GM19193 (cell line): ENCODE measurements around the gene CAMSAP2.

Source experiments
- POLR2A ChIP-seq: IDR thresholded peaks from 4 replicates; pipeline ENCODE4 v1.6.1; 2011; ENCODE audit not compliant: insufficient read depth, insufficient read length; ENCODE audit errors: extremely low read depth

The CAMSAP2 gene, protein sequence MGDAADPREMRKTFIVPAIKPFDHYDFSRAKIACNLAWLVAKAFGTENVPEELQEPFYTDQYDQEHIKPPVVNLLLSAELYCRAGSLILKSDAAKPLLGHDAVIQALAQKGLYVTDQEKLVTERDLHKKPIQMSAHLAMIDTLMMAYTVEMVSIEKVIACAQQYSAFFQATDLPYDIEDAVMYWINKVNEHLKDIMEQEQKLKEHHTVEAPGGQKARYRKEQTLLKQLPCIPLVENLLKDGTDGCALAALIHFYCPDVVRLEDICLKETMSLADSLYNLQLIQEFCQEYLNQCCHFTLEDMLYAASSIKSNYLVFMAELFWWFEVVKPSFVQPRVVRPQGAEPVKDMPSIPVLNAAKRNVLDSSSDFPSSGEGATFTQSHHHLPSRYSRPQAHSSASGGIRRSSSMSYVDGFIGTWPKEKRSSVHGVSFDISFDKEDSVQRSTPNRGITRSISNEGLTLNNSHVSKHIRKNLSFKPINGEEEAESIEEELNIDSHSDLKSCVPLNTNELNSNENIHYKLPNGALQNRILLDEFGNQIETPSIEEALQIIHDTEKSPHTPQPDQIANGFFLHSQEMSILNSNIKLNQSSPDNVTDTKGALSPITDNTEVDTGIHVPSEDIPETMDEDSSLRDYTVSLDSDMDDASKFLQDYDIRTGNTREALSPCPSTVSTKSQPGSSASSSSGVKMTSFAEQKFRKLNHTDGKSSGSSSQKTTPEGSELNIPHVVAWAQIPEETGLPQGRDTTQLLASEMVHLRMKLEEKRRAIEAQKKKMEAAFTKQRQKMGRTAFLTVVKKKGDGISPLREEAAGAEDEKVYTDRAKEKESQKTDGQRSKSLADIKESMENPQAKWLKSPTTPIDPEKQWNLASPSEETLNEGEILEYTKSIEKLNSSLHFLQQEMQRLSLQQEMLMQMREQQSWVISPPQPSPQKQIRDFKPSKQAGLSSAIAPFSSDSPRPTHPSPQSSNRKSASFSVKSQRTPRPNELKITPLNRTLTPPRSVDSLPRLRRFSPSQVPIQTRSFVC (N-terminal part only)

DNA sequence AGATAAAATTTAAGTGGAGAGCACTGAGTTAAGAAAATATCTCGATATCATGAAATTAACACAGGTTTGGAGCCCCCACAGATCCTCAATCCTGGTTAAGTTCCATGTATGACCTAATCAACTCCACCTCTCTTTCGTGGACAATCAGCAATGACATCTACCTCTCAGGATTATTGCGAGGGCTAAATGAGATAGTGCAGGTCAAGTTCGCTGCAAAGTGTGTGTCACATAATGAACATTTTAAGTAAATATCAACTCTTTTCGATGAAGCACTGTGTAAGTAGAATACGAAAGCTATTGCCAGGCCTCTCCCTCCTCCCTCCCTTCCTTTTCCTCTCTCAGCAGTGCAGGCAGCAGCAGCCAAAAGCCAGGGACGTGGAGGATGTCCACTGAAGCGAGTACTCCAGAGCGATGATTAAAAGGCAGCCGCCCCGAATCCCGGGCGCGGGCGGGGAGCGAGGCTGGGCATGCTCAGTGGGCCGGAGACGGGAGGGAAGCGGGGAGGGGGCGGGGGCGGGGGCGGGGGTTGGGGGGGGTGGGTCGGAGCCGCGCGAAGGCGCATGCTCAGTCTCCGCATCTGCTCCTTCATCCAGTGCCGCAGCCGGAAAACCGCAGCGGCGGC, at the start of gene CAMSAP2:
Gene CAMSAP2, plus strand, starts transcription at position 567 of the 622 bp plus-strand sequence. CDS start 935 bp downstream, outside the sequence.
- TF ChIP-seq POLR2A, result no peak

DNA sequence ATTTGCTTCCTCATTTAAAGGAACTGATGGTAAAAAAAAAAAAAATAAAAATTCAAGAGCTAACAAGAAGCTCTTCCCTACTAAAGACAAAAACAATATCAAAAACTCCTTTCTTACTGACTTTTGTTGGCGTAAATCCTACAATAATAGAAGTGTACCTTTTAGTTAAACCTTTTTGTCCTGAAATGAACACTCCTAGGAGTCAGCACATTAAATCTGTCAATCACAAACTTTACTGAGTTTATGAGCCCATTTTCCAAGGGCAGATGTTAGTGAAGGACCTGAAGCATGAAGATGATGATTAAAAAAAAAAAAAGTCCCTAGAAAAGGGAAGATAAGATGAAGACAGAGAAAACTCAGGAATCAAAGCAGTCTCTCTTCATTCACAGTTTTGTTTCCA, 46.4 kb upstream of the CAMSAP2 start:
- no peak for TF ChIP-seq POLR2A

DNA sequence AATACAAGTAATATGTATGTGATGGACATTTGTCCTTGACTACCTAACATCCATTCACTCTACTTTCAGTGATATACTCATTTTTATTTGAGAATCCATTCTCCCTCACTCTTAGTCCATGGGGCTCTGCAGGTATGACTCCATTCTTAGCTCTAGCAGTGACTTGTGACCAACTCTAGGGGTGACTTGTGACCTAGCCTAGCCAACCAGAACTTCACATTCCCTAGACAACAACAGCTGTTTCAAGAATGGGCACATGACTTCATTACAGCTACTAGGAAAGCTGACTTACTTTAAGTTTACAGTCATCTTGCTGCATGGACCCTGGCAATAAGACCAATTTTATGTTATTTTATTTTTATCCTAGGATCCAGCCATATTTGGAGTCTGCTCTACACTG, 45.4 kb upstream of the CAMSAP2 start:
- no peak for TF ChIP-seq POLR2A

DNA sequence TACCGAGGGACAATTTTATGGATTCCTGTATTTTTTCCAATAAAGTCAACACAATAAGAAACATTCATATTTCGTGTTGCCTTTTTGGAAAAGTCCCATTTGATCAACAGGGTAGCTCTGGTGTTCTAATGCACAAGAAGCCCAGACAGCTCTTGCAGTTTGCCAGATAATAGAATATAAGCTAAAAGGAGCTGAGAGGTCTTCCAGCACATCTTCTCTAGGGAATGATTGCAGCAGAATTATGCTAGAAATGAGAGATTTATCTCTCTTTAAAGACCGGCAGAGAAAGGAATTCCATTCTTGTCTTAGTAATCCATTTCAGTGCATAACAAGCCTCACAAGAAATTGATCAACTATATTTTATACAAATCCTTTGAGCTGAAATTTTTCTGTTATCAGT, 44.0 kb upstream of the CAMSAP2 start:
- TF ChIP-seq POLR2A, result no peak

DNA sequence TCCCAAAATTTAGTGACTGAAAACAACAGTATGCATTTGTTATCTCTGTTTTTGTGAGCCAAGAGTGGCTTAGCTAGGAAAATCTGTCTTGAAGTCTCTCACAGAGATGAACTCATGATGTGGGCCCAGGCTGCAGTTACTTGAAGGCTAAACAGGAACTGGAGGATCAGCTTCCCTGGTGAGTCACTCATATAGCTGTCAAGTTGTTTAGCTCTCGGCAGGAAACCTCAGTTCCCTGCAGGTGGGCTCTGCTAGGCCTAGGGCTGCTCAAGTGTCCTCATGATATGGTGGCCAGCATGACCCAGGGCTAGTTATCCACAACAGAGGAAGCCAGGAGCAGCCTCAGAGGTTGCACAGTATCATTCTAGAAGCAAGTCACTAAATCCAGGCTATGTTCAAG, 38.8 kb upstream of the CAMSAP2 start:
- no peak for TF ChIP-seq POLR2A

DNA sequence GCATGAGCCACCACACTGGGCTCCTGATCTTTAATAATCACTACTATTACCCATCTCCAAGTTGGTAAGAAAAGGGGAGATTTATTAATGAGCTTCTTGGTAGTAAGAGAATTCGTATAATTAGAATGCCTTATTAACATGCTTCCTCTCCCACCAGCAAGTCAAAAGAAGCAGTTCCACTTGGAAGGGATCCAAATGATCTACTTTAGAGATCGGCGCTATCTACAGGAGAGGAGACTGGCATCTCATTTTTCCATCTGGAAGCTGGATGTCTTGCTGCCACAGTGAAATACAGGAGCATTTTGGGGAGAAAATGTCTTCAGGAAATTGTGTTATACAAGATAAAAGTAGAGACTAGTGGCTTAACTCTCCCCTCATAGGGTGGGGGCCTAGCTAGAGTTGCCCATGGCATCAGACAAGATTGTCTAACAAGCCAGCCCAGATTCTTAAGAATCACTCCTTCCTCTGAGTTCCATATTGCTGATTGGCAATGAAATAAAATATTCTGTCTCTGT, 33.6 kb upstream of the CAMSAP2 start:
- no peak for TF ChIP-seq POLR2A

DNA sequence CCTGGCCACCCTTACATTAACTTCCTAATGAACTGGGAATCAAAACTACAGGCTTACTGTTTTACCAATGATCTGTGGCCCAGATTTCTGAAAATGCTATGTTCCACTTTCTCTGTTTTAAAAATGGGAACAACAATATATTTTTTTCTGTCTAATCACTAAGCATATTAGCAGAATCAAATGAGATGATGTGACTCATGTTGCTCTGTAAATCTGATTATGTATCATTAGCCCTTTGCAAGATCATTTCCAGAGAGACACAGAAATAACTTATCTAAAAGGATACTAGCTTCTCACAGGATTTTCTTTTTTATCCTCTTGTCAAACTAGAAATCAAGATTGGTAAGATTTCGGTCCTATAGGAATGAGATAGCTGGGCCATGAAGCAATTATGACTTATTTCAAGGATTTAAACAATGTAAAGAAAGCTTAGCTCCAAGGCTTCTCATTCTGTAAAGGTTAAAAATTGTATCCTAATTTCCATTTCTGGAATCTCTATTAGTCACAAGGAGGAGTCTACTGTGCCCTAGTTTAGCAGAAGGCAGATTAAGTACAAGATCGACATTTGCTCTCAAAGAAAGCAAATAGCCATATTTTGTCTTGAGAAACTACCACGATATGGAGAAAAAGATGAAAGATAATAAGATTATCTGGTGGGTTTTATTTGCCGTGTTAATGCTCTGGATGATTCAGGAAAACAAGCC, 32.4 kb upstream of the CAMSAP2 start:
- no peak for TF ChIP-seq POLR2A

DNA sequence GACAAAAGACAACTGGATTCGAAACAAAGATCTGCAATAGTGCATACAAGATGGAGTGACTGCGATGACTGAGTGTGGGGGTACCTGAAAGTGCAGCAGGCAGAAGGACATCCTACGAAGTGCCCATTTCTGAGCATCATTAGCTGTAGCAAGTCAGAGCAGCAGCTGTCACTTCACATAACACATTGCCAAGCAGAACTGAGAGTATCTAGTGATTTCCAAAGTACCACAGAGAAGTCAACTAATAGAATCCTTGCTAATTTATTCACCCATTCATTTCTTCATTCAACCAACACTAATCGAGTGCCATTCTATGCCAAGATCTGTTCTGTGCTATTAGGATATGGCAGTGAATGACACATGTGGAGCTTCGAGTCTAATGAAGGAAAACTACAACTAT, 31.6 kb upstream of the CAMSAP2 start:
- TF ChIP-seq POLR2A, result no peak

DNA sequence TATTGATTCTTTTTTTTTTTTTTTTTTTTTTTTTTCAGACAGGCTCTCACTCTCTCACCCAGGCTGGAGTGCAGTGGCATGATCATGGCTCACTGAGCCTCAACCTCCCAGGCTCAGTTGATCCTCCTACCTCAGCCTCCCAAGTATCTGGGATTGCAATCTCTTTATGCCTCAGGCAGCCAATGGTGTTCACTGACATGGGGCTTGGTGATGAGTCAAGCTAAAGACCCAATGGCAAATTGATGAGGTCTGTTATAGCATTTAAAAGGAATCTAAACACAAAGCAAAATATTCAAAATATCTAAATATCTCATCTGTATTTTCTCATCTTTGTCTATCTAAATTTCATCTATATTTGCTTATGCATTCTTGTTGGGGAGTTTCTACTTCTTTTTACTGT, 30.5 kb upstream of the CAMSAP2 start:
- no peak for TF ChIP-seq POLR2A

DNA sequence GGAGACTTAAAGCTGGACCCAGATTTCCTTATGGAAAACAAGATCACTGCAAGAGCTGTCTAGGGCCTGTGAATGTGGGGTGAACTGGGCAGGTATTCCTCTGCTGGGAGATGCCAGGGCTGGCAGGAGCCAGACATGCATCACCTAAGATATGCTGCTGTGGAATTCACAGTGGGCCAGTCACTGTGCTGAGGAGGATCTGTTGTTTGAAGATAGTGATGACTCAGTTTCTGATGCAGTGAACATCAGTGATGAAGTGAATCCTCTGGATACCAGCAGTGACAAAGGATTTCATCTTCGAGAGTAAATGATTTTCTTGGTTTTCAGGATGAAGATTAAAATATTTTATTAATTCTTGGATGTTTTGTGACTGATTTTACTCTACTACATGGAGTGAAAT, 29.9 kb upstream of the CAMSAP2 start:
- TF ChIP-seq POLR2A, result no peak

DNA sequence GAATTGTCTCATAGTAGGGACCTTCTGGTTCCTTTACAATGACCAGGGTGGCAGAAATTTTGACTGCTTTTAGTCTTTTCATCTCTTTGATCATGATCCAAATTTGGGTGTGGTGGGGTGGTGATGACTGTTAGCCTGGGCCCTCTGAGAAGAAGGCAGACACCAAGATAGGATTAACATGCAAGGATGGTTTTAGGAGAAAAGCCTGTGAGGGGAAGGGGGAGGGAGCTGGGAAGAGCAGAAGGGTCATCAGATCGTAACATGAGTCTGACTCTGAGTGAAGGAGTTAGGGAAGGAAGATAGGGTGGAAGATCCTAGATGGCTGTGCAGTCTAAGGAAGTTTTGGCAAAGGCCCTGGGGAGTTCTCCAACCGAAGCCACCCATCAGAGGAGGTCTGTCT, 28.5 kb upstream of the CAMSAP2 start:
- no peak for TF ChIP-seq POLR2A

DNA sequence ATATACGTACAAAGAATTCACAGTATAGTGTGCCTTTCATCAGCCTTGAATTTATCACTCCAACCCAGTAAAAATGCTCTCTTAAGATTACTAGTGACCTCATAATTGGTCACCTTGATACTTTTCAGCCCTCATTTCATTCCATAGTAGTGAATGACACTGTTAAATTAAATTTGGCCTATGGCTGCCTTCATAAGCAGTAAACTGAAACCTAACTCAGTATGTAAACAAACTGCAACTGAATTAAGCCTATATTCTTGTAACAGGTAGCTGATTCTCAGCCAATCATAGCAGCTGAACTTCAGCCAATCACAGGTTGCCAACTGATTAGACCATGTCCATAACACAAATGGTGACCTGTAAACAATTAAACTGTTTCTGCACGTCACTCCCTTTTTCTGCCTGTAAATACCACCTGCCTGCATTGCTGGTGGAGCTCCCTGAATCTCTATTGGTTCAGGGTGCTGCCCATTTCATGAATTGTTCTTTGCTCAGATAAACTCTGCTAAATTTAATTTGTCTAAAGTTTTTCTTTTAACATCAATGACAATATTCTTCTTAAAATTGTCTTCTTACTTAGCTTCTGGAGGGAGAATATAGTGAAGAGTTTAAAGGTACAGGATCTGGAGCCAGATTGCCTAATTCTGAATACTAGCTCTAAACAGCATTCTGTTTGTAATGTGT, 24.0 kb upstream of the CAMSAP2 start:
- no peak for TF ChIP-seq POLR2A

DNA sequence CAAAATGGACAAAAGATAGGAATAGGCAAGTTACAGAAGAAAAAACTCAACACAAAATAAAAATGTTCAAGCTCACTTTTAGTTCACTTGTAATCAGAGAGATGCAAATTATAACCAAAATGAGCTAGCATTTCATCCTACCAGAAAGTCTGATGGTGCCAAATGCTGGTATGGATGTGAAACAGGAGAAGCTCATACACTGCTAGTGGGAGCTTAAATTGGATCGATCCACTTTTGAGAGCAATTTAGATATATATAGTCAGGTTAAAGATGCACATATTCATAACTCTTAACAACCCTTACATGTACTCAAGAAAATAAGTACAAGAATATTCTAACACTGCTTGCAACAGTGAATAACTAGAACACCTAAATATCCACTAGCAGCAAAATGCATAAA, 18.5 kb upstream of the CAMSAP2 start:
- no peak for TF ChIP-seq POLR2A

DNA sequence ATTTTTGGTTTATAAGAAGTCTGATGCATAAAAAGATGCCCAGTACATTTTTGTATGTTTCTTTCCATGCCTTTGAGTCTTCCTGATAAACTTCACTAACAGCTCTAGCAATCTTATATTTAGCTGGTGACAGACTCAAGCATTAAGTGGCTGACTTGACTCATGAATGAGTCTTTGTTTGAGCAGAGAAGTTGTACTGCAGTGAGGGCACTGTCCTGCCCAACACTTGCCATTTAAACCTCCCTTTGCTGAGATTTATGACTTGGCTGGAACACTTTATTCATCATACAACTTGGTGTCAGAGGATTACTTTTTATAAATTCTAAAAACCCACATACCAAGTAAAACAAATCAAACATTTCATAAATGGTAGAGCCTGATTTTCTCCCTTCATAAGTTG, 14.6 kb upstream of the CAMSAP2 start:
- no peak for TF ChIP-seq POLR2A
